ENCODE data around the gene NDE1.
"Not testable (repeated sequence)": the region's sequence is repeated elsewhere in the genome, so short reads cannot be mapped to it uniquely, and the experiment has no call there.

The NDE1 gene

DNA sequence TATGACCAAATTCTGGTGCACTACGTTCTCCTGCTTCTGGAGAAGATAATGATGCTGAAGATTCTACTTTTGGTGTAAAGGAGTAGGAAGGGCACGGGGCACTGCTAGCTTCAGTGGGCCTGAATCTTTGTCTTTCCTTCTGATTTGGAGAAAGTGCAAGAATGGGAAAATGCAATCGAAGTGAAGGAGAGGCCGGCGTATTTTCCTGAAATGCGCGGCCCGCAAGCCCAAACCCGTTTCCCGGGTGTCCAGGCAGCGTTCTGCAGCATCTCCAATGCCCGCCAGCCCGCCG, 372 bp upstream of the NDE1 start:
- TF ChIP-seq, protein P1, sequence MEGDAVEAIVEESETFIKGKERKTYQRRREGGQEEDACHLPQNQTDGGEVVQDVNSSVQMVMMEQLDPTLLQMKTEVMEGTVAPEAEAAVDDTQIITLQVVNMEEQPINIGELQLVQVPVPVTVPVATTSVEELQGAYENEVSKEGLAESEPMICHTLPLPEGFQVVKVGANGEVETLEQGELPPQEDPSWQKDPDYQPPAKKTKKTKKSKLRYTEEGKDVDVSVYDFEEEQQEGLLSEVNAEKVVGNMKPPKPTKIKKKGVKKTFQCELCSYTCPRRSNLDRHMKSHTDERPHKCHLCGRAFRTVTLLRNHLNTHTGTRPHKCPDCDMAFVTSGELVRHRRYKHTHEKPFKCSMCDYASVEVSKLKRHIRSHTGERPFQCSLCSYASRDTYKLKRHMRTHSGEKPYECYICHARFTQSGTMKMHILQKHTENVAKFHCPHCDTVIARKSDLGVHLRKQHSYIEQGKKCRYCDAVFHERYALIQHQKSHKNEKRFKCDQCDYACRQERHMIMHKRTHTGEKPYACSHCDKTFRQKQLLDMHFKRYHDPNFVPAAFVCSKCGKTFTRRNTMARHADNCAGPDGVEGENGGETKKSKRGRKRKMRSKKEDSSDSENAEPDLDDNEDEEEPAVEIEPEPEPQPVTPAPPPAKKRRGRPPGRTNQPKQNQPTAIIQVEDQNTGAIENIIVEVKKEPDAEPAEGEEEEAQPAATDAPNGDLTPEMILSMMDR (conservative IDR thresholded peaks at IDR 0.05; ENCODE audit: low read depth): no peak
- ChIA-PET POLR2A (ENCODE audit: low non-redundant PET) (no interaction called here), CTCF (no interaction called here)
- H3K27ac ChIP-seq: peak overlapping the region; percentile 92
- no peak for DNase-seq (ENCODE audit: low spot score)

DNA sequence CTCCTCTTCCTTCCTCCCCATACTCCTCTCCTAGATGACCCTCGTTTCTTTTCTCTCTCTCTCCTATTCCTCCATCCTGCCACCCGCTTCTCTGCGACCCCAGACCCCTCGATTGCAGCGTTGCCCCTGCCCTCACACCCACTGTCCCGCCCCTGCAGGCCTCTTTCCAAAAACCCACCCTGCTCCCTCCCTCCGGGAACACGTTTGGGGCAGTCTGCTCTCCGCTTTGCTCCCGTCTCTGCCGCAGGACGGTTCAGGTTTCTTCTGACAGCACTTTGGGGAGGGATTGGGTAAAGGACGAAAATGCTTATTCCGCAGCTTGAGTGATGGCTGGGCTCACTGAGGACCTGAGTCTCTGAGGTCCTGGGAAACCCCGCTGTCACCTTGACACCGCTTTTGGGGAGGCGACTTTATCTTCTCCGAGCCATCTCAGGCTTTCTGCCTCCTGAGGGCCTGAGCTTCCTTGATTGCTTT, 690 bp downstream of the NDE1 start:
- ChIA-PET CTCF (interaction anchor here (0.5 kb wide), 1 partner anchor 31 kb away, joined by 4 read pairs; no protein-coding TSS in a partner anchor), POLR2A (ENCODE audit: low non-redundant PET) (interaction anchor here (0.6 kb wide), 1 partner anchor 16 kb away, joined by 3 read pairs; no protein-coding TSS in a partner anchor)
- H3K27ac ChIP-seq: peak overlapping the region; percentile 92
- TF ChIP-seq, protein P1 (conservative IDR thresholded peaks at IDR 0.05; ENCODE audit: low read depth): no peak
- DNase-seq (ENCODE audit: low spot score): peak; percentile 21

DNA sequence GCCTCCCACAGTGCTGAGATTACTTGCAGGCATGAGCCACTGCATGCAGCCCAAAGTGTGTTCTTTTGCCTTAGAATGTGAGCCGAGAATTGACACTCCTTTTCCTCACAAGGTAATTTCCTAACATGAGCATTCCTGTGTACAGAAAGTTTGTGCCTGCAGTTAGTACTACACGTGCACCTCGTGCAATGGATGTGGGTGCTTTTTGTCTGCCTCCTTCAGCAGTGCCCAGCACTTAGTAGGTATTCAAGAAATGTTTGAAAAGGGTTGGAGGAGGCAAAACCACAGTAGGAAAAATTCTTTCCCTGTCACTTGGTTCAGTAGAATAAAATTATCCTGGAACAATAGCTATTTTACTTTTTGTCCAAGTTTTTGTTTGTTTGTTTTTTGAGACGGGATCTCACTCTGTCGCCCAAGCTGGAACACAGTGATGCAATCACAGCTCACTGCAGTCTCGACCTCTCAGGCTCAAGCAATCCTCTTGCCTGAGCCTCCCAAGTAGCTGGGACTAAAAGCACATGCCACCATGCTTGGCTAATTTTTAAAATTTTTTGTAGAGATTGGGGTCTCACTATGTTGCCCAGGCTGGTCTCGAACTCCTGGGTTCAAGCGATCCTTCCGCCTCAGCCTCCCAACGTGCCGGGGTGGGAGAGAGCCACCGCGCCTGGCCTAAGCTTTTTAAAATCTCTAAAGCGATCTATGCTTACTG, 2.4 kb downstream of the NDE1 start:
- ChIA-PET CTCF (no interaction called here), POLR2A (ENCODE audit: low non-redundant PET) (no interaction called here)
- no peak for DNase-seq (ENCODE audit: low spot score)
- TF ChIP-seq, protein P1 (conservative IDR thresholded peaks at IDR 0.05; ENCODE audit: low read depth): no peak
- H3K27ac ChIP-seq: peak overlapping the region; percentile 92

DNA sequence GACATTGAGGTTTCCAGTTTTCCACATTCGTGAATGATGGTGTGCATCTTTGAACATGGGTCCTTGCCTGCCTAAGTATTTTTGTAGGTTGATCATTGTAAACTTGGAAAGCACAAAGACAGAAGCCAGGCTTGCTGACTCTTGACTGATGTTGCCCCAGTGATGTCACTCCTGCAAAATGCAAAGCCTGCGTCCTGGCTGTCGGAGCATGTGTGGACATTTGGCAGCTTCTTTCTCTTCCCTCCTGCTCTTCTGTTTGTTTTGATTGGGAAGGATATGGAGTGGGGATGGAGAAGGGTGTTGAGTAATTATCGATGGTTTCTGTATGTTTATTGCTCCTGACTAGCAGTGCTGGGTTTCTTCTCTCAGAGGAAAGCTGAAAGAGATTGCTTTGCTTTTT, 3.2 kb downstream of the NDE1 start:
- TF ChIP-seq, protein P1 (conservative IDR thresholded peaks at IDR 0.05; ENCODE audit: low read depth): no peak
- peak; percentile 59 for DNase-seq (ENCODE audit: low spot score)
- ChIA-PET CTCF (no interaction called here), POLR2A (ENCODE audit: low non-redundant PET) (no interaction called here)
- H3K27ac ChIP-seq: peak overlapping the region; percentile 92

DNA sequence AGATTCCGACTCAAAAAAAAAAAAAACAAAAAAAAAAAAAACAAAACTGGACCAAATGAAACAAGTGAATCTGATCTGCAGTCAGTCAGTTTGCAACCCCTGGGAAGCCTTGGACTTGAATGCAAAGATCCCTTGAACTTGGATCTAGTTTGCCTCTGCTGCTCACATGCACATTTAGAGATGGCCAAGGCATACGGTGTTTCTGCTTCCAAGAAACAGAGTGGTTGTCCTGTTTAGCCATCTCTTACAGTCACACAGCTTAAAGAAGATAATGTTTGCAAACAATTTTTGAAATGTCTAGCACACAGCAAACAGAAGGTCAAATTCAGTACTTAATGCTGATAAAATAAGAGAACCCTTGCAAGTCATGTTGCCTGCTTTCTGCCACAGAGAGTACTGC, 4.5 kb downstream of the NDE1 start:
- peak overlapping the region; percentile 92 for H3K27ac ChIP-seq
- TF ChIP-seq, protein P1 (conservative IDR thresholded peaks at IDR 0.05; ENCODE audit: low read depth): no peak
- POLR2A ChIA-PET (ENCODE audit: low non-redundant PET): no interaction called here
- no peak for DNase-seq (ENCODE audit: low spot score)
- CTCF ChIA-PET: no interaction called here

DNA sequence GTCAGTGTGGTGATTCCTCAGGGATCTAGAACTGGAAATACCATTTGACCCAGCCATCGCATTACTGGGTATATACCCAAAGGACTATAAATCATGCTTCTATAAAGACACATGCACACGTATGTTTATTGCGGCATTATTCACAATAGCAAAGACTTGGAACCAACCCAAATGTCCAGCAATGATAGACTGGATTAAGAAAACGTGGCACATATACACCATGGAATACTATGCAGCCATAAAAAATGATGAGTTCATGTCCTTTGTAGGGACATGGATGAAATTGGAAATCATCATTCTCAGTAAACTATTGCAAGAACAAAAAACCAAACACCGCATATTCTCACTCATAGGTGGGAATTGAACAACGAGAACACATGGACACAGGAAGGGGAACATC, 5.5 kb downstream of the NDE1 start:
- CTCF ChIA-PET; DNase-seq (ENCODE audit: low spot score); H3K27ac ChIP-seq; POLR2A ChIA-PET (ENCODE audit: low non-redundant PET): not testable (repeated sequence)

DNA sequence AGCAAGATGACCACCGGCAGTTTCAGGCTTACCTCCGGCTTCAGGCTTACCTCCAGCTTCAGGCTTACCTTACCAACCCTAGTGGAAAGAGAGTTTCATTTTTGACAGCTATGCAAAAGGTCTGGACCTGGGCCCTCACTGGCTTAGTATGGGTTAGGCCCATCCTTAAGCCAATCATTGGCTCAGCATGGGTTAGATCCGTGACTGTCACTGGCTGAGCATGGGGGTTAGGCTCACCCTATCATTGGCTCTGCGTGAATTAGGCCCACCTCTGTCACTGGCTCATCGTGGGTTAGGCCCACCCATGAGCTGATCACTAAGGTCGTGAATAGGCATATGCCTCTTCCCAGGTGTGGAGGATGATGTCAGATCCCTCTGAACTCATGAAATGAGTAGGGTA, 8.1 kb downstream of the NDE1 start:
- ChIA-PET CTCF (interaction anchor here (0.7 kb wide), 1 partner anchor 91 kb away, joined by 3 read pairs; no protein-coding TSS in a partner anchor), POLR2A (ENCODE audit: low non-redundant PET) (no interaction called here)
- TF ChIP-seq, protein P1 (conservative IDR thresholded peaks at IDR 0.05; ENCODE audit: low read depth): no peak
- H3K27ac ChIP-seq: peak overlapping the region; percentile 46
- no peak for DNase-seq (ENCODE audit: low spot score)

Measured in RWPE1 (cell line).